SK-N-MC (cell line): ENCODE measurements around the gene P2RY12.

Source experiments
- EZH2 ChIP-seq: fragments of 200-600 bp; sonication (generic); IDR thresholded peaks from one replicate; pipeline ENCODE4 v1.6.1; 2017; ENCODE audit warnings: antibody characterized with exemption
- FOXP2 ChIP-seq: optimal IDR thresholded peaks from 2 replicates; pipeline ENCODE3; 2011; ENCODE audit warnings: mild to moderate bottlenecking, moderate library complexity; ENCODE audit not compliant: insufficient read depth; ENCODE audit errors: extremely low read length, control extremely low read depth
- POLR2AphosphoS5 ChIP-seq: IDR thresholded peaks from 2 replicates; pipeline ENCODE4 v1.6.1; 2012; ENCODE audit warnings: mild to moderate bottlenecking, low read depth, low read length, borderline replicate concordance

DNA sequence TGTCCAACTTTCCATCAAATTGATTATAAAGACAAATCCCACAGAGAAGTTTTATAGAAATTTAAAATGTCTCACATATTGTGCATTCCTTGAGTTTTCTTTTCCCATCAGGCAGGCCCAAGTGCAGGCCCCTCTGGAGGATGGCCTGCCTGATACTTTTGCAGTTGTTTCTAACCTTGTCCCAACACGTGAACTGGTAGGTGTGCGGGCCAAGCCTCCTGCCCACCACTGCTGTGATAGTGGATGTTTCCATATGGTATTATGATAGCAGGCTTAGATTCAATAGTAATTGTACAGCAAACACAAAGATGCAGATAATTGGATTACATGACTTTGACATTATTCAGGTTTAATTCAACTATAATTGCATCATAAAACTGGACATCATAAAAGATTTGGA lies 1.4 kb downstream of the P2RY12 start:
- TF ChIP-seq EZH2 (no peak), POLR2AphosphoS5 (no peak), FOXP2 (no peak)
